Mesothelial cell of epicardium (in vitro differentiated cells): ENCODE results near the gene STAMBPL1. TPM values are rescaled to one million over a fixed set of nuclear protein-coding genes. Genes with fewer than 3 reads are reported as not detected.
"Not testable (repeated sequence)": the region's sequence is repeated elsewhere in the genome, so short reads cannot be mapped to it uniquely, and the experiment has no call there.

Source experiments
- DNase-seq, 2 experiments: peaks; one replicate each; pipeline ENCODE4 v3.0.0; 2021; ENCODE audit warnings: low spot score in 2 of 2; ENCODE audit not compliant: unreplicated experiment in 2 of 2
- H3K27ac Mint-ChIP-seq: 2 replicates; pipeline ENCODE4 v1.8.0; 2021; ENCODE audit warnings: mixed read lengths
- H3K27me3 Mint-ChIP-seq: 2 replicates; pipeline ENCODE4 v1.8.0; 2021; ENCODE audit warnings: low read depth, mixed read lengths
- H3K36me3 Mint-ChIP-seq: 2 replicates; pipeline ENCODE4 v1.8.0; 2021; ENCODE audit warnings: mixed read lengths
- H3K4me1 Mint-ChIP-seq: 2 replicates; pipeline ENCODE4 v1.8.0; 2021; ENCODE audit warnings: mixed read lengths
- H3K4me3 Mint-ChIP-seq: 2 replicates; pipeline ENCODE4 v1.8.0; 2021; ENCODE audit warnings: mild to moderate bottlenecking, moderate library complexity, mixed read lengths
- H3K9me3 Mint-ChIP-seq: 2 replicates; pipeline ENCODE4 v1.8.0; 2021; ENCODE audit warnings: mixed read lengths
- total RNA-seq: library from RNA; stranded (reverse); gene quantifications from 3 replicates; pipeline ENCODE4 v1.2.1, GENCODE V29; 2021
- TF ChIP-seq, protein P1 (sequence below): fragments of 200-600 bp; sonication (generic); IDR thresholded peaks from one replicate; pipeline ENCODE4 v1.5.0; 2021; ENCODE audit warnings: antibody characterized with exemption; ENCODE audit not compliant: unreplicated experiment

The STAMBPL1 gene
- total RNA-seq, 1 donor from 2014 or later, result 3.6 TPM

DNA sequence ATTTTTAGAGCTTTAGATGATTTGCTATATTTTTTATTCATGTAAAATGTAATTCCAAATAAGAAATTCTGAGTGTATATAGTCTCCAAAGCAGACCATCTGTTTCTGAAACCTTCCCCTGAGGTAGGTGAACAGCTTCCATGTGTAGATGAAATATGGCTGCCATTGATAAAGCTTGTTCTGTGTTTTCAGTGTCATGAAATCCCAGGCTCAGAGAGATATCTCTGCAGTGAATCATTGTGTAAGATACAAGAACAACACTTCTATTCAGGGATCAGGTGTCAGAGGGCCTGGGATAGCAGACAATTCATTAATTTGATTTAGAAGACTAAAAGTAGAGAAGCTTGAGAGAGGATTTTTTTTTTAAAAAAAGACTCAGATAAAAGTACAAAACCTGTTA lies 43.5 kb downstream of the STAMBPL1 start:
- Mint-ChIP-seq H3K36me3 (no peaks in the 10 kb centered on the region), H3K27ac (peak overlapping the region; percentile 18), H3K4me3 (no peak overlapping the region), H3K4me1 (peaks cover 42% of the 10 kb centered on the region), H3K9me3 (no peaks in the 10 kb centered on the region), H3K27me3 (no peaks in the 10 kb centered on the region)
- DNase-seq, result no peak
- TF ChIP-seq, protein P1, sequence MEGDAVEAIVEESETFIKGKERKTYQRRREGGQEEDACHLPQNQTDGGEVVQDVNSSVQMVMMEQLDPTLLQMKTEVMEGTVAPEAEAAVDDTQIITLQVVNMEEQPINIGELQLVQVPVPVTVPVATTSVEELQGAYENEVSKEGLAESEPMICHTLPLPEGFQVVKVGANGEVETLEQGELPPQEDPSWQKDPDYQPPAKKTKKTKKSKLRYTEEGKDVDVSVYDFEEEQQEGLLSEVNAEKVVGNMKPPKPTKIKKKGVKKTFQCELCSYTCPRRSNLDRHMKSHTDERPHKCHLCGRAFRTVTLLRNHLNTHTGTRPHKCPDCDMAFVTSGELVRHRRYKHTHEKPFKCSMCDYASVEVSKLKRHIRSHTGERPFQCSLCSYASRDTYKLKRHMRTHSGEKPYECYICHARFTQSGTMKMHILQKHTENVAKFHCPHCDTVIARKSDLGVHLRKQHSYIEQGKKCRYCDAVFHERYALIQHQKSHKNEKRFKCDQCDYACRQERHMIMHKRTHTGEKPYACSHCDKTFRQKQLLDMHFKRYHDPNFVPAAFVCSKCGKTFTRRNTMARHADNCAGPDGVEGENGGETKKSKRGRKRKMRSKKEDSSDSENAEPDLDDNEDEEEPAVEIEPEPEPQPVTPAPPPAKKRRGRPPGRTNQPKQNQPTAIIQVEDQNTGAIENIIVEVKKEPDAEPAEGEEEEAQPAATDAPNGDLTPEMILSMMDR, result no peak

DNA sequence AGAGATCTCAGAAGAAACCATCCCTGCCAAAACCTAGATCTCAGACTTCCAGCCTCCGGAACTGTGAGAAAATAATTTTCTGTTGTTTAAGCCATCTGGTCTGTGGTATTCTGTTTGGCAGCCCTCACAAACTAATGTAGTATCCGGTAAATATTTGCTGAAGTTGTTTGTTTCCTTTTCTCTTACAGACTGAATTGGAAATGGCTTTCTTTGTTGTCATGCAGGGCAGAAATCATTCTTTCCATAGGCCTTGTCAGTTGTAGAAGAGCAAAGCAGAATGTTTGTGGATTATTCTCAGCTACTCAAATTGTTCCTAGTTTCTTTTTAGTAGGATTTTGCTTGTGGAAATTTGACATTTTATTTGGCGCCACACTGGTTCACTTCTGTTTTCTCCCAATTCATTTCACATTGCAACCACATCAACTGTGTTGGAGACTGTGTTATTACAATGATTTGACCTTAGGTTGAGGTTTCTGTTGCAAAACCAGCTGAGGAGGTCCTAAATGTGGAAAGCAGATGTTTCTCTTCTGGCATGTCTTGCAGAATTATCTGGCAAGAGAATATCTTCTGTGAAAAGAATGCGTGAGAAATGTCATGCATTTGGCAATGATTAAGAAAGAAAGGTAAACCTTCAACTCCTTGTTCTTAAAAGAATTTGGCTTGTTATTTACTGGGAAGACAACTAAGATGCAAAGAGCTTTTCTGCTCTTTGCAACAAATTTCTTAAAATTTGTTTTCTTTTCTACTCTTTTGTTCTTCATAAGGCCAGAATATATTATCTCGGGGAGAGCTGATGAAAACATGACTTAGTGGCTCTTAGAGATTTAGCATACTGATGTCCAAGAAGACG lies 46.7 kb downstream of the STAMBPL1 start:
- TF ChIP-seq, protein P1, result no peak
- DNase-seq, result no peak
- Mint-ChIP-seq H3K27me3 (no peaks in the 10 kb centered on the region), H3K4me3 (no peak overlapping the region), H3K27ac (peak overlapping the region; percentile 43), H3K4me1 (peaks cover 33% of the 10 kb centered on the region), H3K9me3 (no peaks in the 10 kb centered on the region), H3K36me3 (no peaks in the 10 kb centered on the region)

DNA sequence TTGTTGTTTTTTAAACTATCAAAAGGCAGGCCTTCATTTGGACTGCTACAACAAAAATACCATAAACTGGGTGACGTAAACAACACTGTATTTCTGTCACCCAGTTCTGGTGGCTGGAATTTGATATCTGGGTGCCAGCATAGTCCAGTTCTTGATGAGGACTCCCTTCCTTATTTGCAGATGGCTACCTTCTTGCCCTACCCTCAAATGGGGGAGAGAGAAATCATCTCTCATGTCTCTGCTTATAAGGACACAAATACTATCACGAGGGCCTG lies 47.3 kb downstream of the STAMBPL1 start:
- Mint-ChIP-seq H3K4me1 (peaks cover 35% of the 10 kb centered on the region), H3K27ac (no peak overlapping the region), H3K36me3 (no peaks in the 10 kb centered on the region), H3K9me3 (no peaks in the 10 kb centered on the region), H3K27me3 (no peaks in the 10 kb centered on the region), H3K4me3 (no peak overlapping the region)
- no peak for DNase-seq
- TF ChIP-seq, protein P1, result no peak

DNA sequence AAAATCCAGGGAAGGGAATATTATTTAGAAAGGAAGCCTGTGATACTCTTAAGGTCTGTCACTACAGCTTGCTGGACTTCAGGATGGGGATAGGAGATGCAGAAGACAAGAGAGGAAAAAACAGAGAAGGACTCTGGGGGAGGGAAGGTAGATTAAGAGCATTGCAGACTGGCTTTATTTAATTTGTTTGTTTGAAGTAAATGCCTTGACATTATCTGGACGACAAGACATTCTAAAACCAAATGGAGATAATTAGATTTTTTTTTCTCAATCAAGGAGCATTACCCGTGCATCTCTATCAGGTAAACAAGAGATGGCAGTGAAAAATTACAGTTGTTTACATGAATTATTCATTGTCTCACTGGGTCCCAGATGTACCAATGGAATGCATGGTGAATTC lies 48.2 kb downstream of the STAMBPL1 start:
- H3K27me3 Mint-ChIP-seq, result no peaks in the 10 kb centered on the region
- TF ChIP-seq, protein P1, result no peak

DNA sequence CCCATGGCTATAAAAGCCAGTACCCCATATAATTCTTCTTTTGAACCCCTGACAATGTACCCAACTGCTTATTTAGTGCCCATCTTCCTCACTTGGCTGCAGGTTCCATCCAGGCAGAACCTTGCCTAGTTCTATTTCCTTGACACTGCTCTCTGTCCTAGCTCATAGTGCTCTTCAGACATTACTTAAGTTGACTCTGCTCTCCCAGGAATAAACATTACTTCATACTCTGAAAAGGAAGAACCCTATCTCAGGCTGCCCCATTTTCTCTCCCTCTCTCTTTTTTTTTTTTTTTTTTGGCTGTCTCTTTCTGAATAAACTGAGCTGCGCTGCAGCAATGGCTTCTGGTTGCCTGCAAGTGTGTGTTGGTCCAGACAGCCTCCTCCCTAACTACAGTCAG lies 51.5 kb downstream of the STAMBPL1 start:
- peaks cover 27% of the 10 kb centered on the region for H3K4me1 Mint-ChIP-seq
- H3K27ac Mint-ChIP-seq, result no peak overlapping the region
- DNase-seq, result no peak

More for the DNA sequence above, 48.2 kb downstream of the STAMBPL1 start:
- Mint-ChIP-seq H3K9me3 (no peaks in the 10 kb centered on the region), H3K4me1 (peaks cover 38% of the 10 kb centered on the region), H3K36me3 (no peaks in the 10 kb centered on the region), H3K4me3 (no peak overlapping the region), H3K27ac (no peak overlapping the region)
- DNase-seq, result no peak

DNA sequence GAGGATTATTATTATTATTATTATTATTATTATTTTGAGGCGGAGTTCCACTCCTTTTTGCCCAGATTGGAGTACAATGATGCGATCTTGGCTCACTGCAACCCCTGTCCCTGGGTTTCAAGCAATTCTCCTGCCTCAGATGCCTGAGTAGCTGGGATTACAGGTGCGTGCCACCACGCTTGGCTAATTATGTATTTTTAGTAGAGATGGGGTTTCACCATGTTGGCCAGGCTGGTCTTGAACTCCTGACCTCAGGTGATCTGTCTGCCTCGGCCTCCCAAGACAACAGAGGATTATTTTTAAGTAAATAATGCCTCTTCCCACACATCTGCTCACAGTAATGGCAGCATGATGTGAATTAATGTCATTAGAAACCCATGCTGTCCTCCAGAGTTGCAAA lies 52.0 kb downstream of the STAMBPL1 start:
- H3K27me3 Mint-ChIP-seq, H3K36me3 Mint-ChIP-seq, H3K27ac Mint-ChIP-seq, DNase-seq, H3K9me3 Mint-ChIP-seq, H3K4me3 Mint-ChIP-seq: not testable (repeated sequence)
- H3K4me1 Mint-ChIP-seq, result peaks cover 22% of the 10 kb centered on the region

More for the DNA sequence above, 51.5 kb downstream of the STAMBPL1 start:
- TF ChIP-seq, protein P1, result no peak
- no peaks in the 10 kb centered on the region for H3K36me3 Mint-ChIP-seq
- H3K4me3 Mint-ChIP-seq, result no peak overlapping the region
- H3K9me3 Mint-ChIP-seq, result no peaks in the 10 kb centered on the region
- H3K27me3 Mint-ChIP-seq, result no peaks in the 10 kb centered on the region
